A549 (cell line): Measurements from ENCODE around the gene DCAF10. TPM values are rescaled to one million over a fixed set of nuclear protein-coding genes. Genes with fewer than 3 reads are reported as not detected.

Source experiments
- ATAC-seq, 2 experiments: fragments of 200-7000 bp in 1 of 2; fragments of >200 bp in 1 of 2; cut with Nextera tagmentation in 1 of 2; cut with Tn5 transposase in 1 of 2; 3 replicates each; pipeline versions ENCODE4 v1.8.0 to v1.9.1; 2018 to 2020; ENCODE audit warnings: mild to moderate bottlenecking in 1 of 2, moderate library complexity in 1 of 2
- CTCF ChIA-PET: fragments of 300-600 bp; sonication (Branson Sonifier 250); formaldehyde crosslinking; extraction: SDS; loops from one replicate; lab custom pipeline; 2021; ENCODE audit warnings: antibody characterized with exemption, inconsistent platforms; lab: Yijun Ruan, JAX
- POLR2A ChIA-PET: fragments of 350-600 bp; formaldehyde crosslinking; extraction: SDS; loops from one replicate; lab custom pipeline; 2021; ENCODE audit warnings: antibody characterized with exemption, inconsistent platforms; lab: Yijun Ruan, JAX
- DNase-seq, 2 experiments: peaks; one replicate each; pipeline versions ENCODE4 v3.0.0 to v3.0.0-alpha.2; 2011 to 2016; ENCODE audit warnings: low read depth in 1 of 2, low spot score in 1 of 2
- FAIRE-seq: peaks from 2 replicates; lab custom pipeline; 2011; peaks lifted over from hg19 to GRCh38; lab: Jason Lieb, UNC
- H3K27ac ChIP-seq, 2 experiments: fragments of >200 bp; sonication (Bioruptor Twin); formaldehyde crosslinking; 3 replicates each; pipeline ENCODE4 v1.5.1; 2016 to 2017
- H3K4me1 ChIP-seq: fragments of >200 bp; sonication (Bioruptor Twin); formaldehyde crosslinking; 3 replicates; pipeline ENCODE4 v1.6.1; 2016
- H3K4me2 ChIP-seq: fragments of >200 bp; sonication (Bioruptor Twin); formaldehyde crosslinking; 3 replicates; pipeline ENCODE4 v1.6.1; 2016
- H3K4me3 ChIP-seq: fragments of >200 bp; sonication (Bioruptor Twin); formaldehyde crosslinking; 3 replicates; pipeline ENCODE4 v1.5.1; 2016
- H3K9me3 ChIP-seq: fragments of >200 bp; sonication (Bioruptor Twin); formaldehyde crosslinking; 3 replicates; pipeline ENCODE4 v1.6.1; 2016
- ATOH8 ChIP-seq: fragments of 250-450 bp; sonication (Bioruptor Pico); IDR thresholded peaks from 2 replicates; pipeline ENCODE4 v1.5.0; 2020; ENCODE audit warnings: low read depth, mild to moderate bottlenecking, moderate library complexity
- BHLHE40 ChIP-seq: IDR thresholded peaks from 2 replicates; pipeline ENCODE4 v1.6.1; 2012; ENCODE audit warnings: low read depth, low read length, inconsistent platforms
- CBX2 ChIP-seq: fragments of 200-600 bp; sonication (generic); IDR thresholded peaks from 2 replicates; pipeline ENCODE4 v1.6.1; 2016; ENCODE audit warnings: low read depth, mild to moderate bottlenecking, borderline replicate concordance
- CEBPB ChIP-seq, 2 experiments: fragments of >200 bp in 1 of 2; sonication (Bioruptor Twin) in 1 of 2; formaldehyde crosslinking in 1 of 2; IDR thresholded peaks; 2 replicates each; pipeline ENCODE4 v1.6.1; 2012 to 2016
- CHD2 ChIP-seq: fragments of 150-350 bp; IDR thresholded peaks from 2 replicates; pipeline ENCODE4 v1.6.1; 2014; ENCODE audit warnings: low read length; ENCODE audit not compliant: partially characterized antibody
- CHD4 ChIP-seq: fragments of 200-600 bp; sonication (generic); IDR thresholded peaks from 2 replicates; pipeline ENCODE4 v1.6.1; 2016; ENCODE audit warnings: antibody characterized with exemption, mild to moderate bottlenecking, borderline replicate concordance
- CTCF ChIP-seq: fragments of >200 bp; sonication (Bioruptor Twin); formaldehyde crosslinking; IDR thresholded peaks from 3 replicates; pipeline ENCODE4 v1.5.1; 2016
- FOSB ChIP-seq: fragments of 250-450 bp; sonication (Bioruptor Pico); IDR thresholded peaks from 2 replicates; pipeline ENCODE4 v1.5.0; 2020; ENCODE audit warnings: mild to moderate bottlenecking, moderate library complexity
- GATA3 ChIP-seq: IDR thresholded peaks from 2 replicates; pipeline ENCODE4 v1.6.1; 2012; ENCODE audit warnings: borderline replicate concordance
- HOXA7 ChIP-seq: fragments of 250-450 bp; sonication (Bioruptor Pico); IDR thresholded peaks from 2 replicates; pipeline ENCODE4 v1.5.0; 2020; ENCODE audit warnings: mild to moderate bottlenecking, moderate library complexity
- HOXB13 ChIP-seq: fragments of 250-450 bp; sonication (Bioruptor Pico); IDR thresholded peaks from 2 replicates; pipeline ENCODE4 v1.5.0; 2020; ENCODE audit warnings: low read depth, mild to moderate bottlenecking, moderate library complexity
- HOXB5 ChIP-seq: fragments of 250-450 bp; sonication (Bioruptor Pico); IDR thresholded peaks from 2 replicates; pipeline ENCODE4 v1.5.0; 2020; ENCODE audit warnings: mild to moderate bottlenecking, moderate library complexity
- JUN ChIP-seq, 2 experiments: fragments of >200 bp; sonication (Bioruptor Twin); formaldehyde crosslinking; IDR thresholded peaks; 2 replicates in 1 of 2; 3 replicates in 1 of 2; pipeline ENCODE4 v1.6.1; 2016 to 2017
- NPAS2 ChIP-seq: fragments of 250-450 bp; sonication (Bioruptor Pico); IDR thresholded peaks from 2 replicates; pipeline ENCODE4 v1.8.0; 2022; ENCODE audit warnings: mild to moderate bottlenecking, moderate library complexity, borderline replicate concordance
- POLR2A ChIP-seq: IDR thresholded peaks from 2 replicates; pipeline ENCODE4 v1.6.1; 2012; ENCODE audit warnings: mild to moderate bottlenecking, low read length
- RAD21 ChIP-seq, 2 experiments: fragments of >200 bp in 1 of 2; sonication (Bioruptor Twin) in 1 of 2; formaldehyde crosslinking in 1 of 2; IDR thresholded peaks in 1 of 2; conservative IDR thresholded peaks in 1 of 2; 2 replicates in 1 of 2; 3 replicates in 1 of 2; pipeline ENCODE4 v1.6.1; 2012 to 2018; ENCODE audit warnings: inconsistent platforms in 1 of 2
- SMC3 ChIP-seq: fragments of >200 bp; sonication (Bioruptor Twin); formaldehyde crosslinking; IDR thresholded peaks from 3 replicates; pipeline ENCODE4 v1.6.1; 2018; ENCODE audit warnings: inconsistent platforms
- USF2 ChIP-seq: fragments of 450-650 bp; IDR thresholded peaks from 2 replicates; pipeline ENCODE4 v1.6.1; 2014; ENCODE audit warnings: antibody characterized with exemption
- ZFP36 ChIP-seq: fragments of 450-650 bp; IDR thresholded peaks from 2 replicates; pipeline ENCODE4 v1.6.1; 2014; ENCODE audit warnings: borderline replicate concordance; ENCODE audit not compliant: partially characterized antibody
- ZNF302 ChIP-seq: fragments of 250-450 bp; sonication (Bioruptor Pico); IDR thresholded peaks from 2 replicates; pipeline ENCODE4 v1.9.0; 2021; ENCODE audit warnings: inconsistent platforms, mild to moderate bottlenecking, moderate library complexity
- ZSCAN20 ChIP-seq: fragments of 250-450 bp; sonication (Bioruptor Pico); IDR thresholded peaks from 2 replicates; pipeline ENCODE4 v1.8.0; 2022; ENCODE audit warnings: mild to moderate bottlenecking, moderate library complexity
- WGBS: methylation state at CpG from one replicate; pipeline ENCODE4 v1.1.6; 2017; ENCODE audit errors: missing lambda C conversion rate; 5-methylcytosine and 5-hydroxymethylcytosine counted together
- polyA plus RNA-seq, 4 experiments: library from polyadenylated mRNA; depleted of rRNA in 3 of 4; stranded (reverse); fragments of >200 nt; fragmentation: RNase III in 1 of 4; extraction: RNeasy Plus Mini Kit Qiagen cat#74134 plus additional on column Dnase treatment in 1 of 4; gene quantifications; 2 replicates in 3 of 4; 3 replicates in 1 of 4; pipeline ENCODE4 v1.2.3, GENCODE V29; 2011 to 2017
- TF ChIP-seq, protein P1 (sequence below): fragments of >200 bp; sonication (Bioruptor Twin); formaldehyde crosslinking; IDR thresholded peaks from 3 replicates; pipeline ENCODE4 v1.6.1; 2016
- TF ChIP-seq, protein P2 (sequence below): IDR thresholded peaks from 2 replicates; pipeline ENCODE4 v1.6.1; 2012

Gene DCAF10
- polyA plus RNA-seq, 2 of the 4 experiments (the other 2 are of a cell fraction): 11.5 to 25.8 TPM

DNA sequence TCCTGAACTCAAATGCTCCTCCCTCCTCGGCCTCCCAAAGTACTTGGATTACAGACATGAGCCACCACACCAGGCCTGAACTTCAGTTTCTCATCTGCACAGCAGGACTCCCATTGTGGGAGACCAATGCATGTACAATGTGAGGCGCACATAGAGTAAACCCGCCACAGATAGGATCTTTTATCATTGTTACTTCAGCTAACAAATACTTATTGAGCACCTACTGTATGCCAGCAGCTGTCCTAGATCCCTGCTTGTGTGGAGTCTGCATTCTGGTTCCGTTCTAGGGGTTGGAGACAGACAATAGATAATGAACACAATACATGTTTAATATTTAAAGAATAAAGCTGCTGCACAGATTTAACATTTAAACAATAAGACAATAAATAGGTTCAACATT, 109.7 kb downstream of the DCAF10 start:
- TF ChIP-seq HOXB5 (CRISPR knock-in tag) (no peak), NPAS2 (CRISPR knock-in tag) (no peak), CHD2 (no peak), CBX2 (no peak), BHLHE40 (no peak), HOXB13 (CRISPR knock-in tag) (no peak), ZSCAN20 (CRISPR knock-in tag) (no peak)
- TF ChIP-seq, protein P1, sequence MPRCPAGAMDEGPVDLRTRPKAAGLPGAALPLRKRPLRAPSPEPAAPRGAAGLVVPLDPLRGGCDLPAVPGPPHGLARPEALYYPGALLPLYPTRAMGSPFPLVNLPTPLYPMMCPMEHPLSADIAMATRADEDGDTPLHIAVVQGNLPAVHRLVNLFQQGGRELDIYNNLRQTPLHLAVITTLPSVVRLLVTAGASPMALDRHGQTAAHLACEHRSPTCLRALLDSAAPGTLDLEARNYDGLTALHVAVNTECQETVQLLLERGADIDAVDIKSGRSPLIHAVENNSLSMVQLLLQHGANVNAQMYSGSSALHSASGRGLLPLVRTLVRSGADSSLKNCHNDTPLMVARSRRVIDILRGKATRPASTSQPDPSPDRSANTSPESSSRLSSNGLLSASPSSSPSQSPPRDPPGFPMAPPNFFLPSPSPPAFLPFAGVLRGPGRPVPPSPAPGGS: no peak
- H3K4me2 ChIP-seq: no peak overlapping the region
- POLR2A ChIA-PET: no interaction called here

GRCh38 chr9:37911271-37911681, 110.7 kb downstream of the DCAF10 start:
- H3K4me1 ChIP-seq: peaks cover 37% of the 10 kb centered on the region
- DNase-seq (no peak), FAIRE-seq (no peak)
- H3K9me3 ChIP-seq: no peaks in the 10 kb centered on the region
- WGBS: 93% methylated on average over 6 of the region's 6 CpGs
- POLR2A ChIA-PET: no interaction called here
- TF ChIP-seq, protein P2, sequence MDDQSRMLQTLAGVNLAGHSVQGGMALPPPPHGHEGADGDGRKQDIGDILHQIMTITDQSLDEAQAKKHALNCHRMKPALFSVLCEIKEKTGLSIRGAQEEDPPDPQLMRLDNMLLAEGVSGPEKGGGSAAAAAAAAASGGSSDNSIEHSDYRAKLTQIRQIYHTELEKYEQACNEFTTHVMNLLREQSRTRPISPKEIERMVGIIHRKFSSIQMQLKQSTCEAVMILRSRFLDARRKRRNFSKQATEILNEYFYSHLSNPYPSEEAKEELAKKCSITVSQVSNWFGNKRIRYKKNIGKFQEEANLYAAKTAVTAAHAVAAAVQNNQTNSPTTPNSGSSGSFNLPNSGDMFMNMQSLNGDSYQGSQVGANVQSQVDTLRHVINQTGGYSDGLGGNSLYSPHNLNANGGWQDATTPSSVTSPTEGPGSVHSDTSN: no peak
- TF ChIP-seq JUN (IDR thresholded peaks at IDR 0.05) (no peak), FOSB (no peak), POLR2A (no peak), USF2 (no peak), CHD4 (no peak)
- TF ChIP-seq, all 56 proteins: peak for 0
- no peak for ATAC-seq
- CTCF ChIA-PET: interaction anchor here (0.7 to 6.5 kb wide), 15 partner anchors 11 to 522 kb away, joined by 3 to 68 read pairs (median 6); partner anchors contain the start of gene SHB
- Histone ChIP-seq H3K4me2 (no peak overlapping the region), H3K4me3 (no peak overlapping the region), H3K27ac (0 out of 6 replicates have a peak overlapping the region, but pooled peaks of 1 of the 2 experiments have one; percentile 24)

More for the DNA sequence above, 109.7 kb downstream of the DCAF10 start:
- Histone ChIP-seq H3K9me3 (no peaks in the 10 kb centered on the region), H3K4me3 (no peak overlapping the region), H3K27ac (no peak overlapping the region; a peak in 1 of 6 replicates), H3K4me1 (peaks cover 33% of the 10 kb centered on the region)
- ATAC-seq: no peak
- no peak for FAIRE-seq
- no peak for DNase-seq
- CTCF ChIA-PET: interaction anchor here (0.7 to 5.6 kb wide), 5 partner anchors 76 to 490 kb away, joined by 3 to 68 read pairs (median 3); no protein-coding TSS in a partner anchor
- 94% methylated on average over 4 of the region's 4 CpGs for WGBS

- CTCF ChIA-PET: interaction anchor here (0.6 to 6.5 kb wide), 119 partner anchors 8 to 728 kb away, joined by 3 to 68 read pairs (median 5); partner anchors contain the start of genes ALDH1B1, DCAF10, SHB and SLC25A51
- POLR2A ChIA-PET: interaction anchor here (0.9 to 1.0 kb wide), 2 partner anchors 9 to 104 kb away, joined by 3 to 4 read pairs; partner anchors contain the start of gene SLC25A51
- FAIRE-seq: no peak
- H3K27ac ChIP-seq: peak overlapping the region; percentile 7 to 73; a peak in 4 of 6 replicates
- no peak overlapping the region for H3K4me2 ChIP-seq
- peak; percentile 78 to 86 for DNase-seq
- no peak overlapping the region for H3K4me3 ChIP-seq
- H3K9me3 ChIP-seq: no peaks in the 10 kb centered on the region
- H3K4me1 ChIP-seq: peaks cover 31% of the 10 kb centered on the region
- ATAC-seq: peak; percentile 73 to 85
- TF ChIP-seq CTCF: peak; percentile 96
- no peak for TF ChIP-seq NPAS2 (CRISPR knock-in tag)
- no peak for TF ChIP-seq GATA3
- no peak for TF ChIP-seq ATOH8 (CRISPR knock-in tag)
- TF ChIP-seq ZFP36: peak; percentile 22
- no peak for TF ChIP-seq CEBPB (IDR thresholded peaks at IDR 0.05)
- TF ChIP-seq JUN (IDR thresholded peaks at IDR 0.05): peak in 1 of 2 experiments; percentile 23; a peak in 1 of 5 replicates
- TF ChIP-seq HOXA7 (CRISPR knock-in tag): no peak
- no peak for TF ChIP-seq ZNF302
- peak; percentile 99 for TF ChIP-seq SMC3
- no peak for TF ChIP-seq FOSB
- peak; percentile 99 for TF ChIP-seq RAD21 (conservative IDR thresholded peaks at IDR 0.05 in 1 of 2, IDR thresholded peaks at IDR 0.05 in 1 of 2)
- WGBS: 55% methylated on average over 8 of the region's 11 CpGs
Measured at GRCh38 chr9:37913480-37914153, 113.0 kb downstream of the DCAF10 start.
